ENCODE results near the gene SPNS2. TPM values are rescaled to one million over a fixed set of nuclear protein-coding genes. Genes with fewer than 3 reads are reported as not detected.

SPNS2 gene
- total RNA-seq, 2 experiments from 2014 or later = 0.33 to 0.53 TPM

DNA sequence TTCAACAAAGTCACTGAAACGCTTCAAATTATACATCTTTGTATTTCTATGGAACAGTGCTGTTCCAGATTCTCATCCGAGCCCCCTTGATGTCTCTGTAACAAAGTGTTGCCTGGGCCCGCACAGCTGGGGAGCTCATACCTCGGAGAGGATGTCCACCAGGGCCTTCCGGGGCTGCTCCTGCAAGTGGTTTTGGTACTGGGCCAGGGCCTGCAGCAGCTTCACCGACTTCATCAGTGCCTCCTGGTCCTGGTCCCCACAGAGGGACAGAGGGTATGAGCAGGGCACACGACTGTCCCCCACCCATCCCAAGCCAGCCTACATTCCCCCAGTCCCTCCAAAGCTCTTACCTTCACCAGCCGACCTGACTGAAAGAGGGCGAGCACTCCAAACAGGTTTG lies 55.0 kb downstream of the SPNS2 start:
- no peak for ATAC-seq (ENCODE audit: poor library complexity)
- peaks cover 0 to 3% of the 10 kb centered on the region in 2 experiments for H3K9me3 ChIP-seq (ENCODE audit: control insufficient read depth in 1 of 2, insufficient read depth in 1 of 2, low read length in 2 of 2)
- TF ChIP-seq, protein P1, sequence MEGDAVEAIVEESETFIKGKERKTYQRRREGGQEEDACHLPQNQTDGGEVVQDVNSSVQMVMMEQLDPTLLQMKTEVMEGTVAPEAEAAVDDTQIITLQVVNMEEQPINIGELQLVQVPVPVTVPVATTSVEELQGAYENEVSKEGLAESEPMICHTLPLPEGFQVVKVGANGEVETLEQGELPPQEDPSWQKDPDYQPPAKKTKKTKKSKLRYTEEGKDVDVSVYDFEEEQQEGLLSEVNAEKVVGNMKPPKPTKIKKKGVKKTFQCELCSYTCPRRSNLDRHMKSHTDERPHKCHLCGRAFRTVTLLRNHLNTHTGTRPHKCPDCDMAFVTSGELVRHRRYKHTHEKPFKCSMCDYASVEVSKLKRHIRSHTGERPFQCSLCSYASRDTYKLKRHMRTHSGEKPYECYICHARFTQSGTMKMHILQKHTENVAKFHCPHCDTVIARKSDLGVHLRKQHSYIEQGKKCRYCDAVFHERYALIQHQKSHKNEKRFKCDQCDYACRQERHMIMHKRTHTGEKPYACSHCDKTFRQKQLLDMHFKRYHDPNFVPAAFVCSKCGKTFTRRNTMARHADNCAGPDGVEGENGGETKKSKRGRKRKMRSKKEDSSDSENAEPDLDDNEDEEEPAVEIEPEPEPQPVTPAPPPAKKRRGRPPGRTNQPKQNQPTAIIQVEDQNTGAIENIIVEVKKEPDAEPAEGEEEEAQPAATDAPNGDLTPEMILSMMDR (IDR thresholded peaks at IDR 0.05) = no peak
- peaks cover 38% of the 10 kb centered on the region for H3K4me1 ChIP-seq (ENCODE audit: insufficient read depth, low read length)
- ChIA-PET CTCF (interaction anchor here (0.9 kb wide), 2 partner anchors 12 to 13 kb away, joined by 3 read pairs; no protein-coding TSS in a partner anchor), POLR2A (interaction anchor here (1.1 kb wide), 1 partner anchor 11 kb away, joined by 3 read pairs; no protein-coding TSS in a partner anchor)
- Mint-ChIP-seq H3K9me3 (no peaks in the 10 kb centered on the region), H3K4me3 (peak overlapping the region; percentile 97), H3K27ac (no peak overlapping the region), H3K27me3 (no peaks in the 10 kb centered on the region), H3K4me1 (ENCODE audit: low read depth) (peaks cover 32% of the 10 kb centered on the region), H3K36me3 (ENCODE audit: low read depth) (peaks cover 50% of the 10 kb centered on the region)
- H3K4me3 ChIP-seq (ENCODE audit: low read length) = peak overlapping the region; percentile 99
- peaks cover 44% of the 10 kb centered on the region for H3K36me3 ChIP-seq (ENCODE audit: insufficient read depth, low read length)
- no peak for DNase-seq
- H3K27ac ChIP-seq (ENCODE audit: low read depth in 1 of 2, low read length in 2 of 2) = no peak overlapping the region
- intact Hi-C loops (cut with DNase I, micrococcal nuclease) = no loop called here
- no peaks in the 10 kb centered on the region for H3K27me3 ChIP-seq (ENCODE audit: control insufficient read depth in 1 of 2, insufficient read depth in 2 of 2, low read length in 2 of 2)

DNA sequence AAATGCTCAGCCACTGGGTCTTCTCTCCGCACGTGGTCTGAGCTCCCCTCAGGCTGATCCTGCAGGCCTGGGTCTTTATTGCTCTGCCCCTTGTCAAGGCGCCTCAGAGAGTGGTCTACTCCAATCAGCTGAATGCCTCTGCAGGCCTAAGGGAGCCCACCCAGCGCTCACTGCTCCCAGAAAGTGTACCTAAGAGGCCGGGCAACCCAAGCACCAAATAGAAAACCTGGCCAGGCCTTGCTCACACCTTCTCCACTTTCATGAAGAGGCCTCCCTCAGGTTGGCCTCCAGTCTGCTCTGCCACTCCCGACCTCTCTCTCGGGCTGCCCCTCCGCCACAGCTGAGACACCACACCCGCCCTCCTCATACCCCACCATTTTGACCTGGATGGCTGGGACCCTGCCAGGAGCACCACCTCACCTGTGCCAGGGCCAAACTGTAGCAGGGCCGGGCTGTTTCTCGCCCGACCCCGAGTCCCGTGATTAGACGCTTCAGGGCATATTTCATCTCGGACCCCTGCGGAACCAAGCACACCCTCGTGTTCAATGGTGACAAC lies 55.8 kb downstream of the SPNS2 start:
- peak overlapping the region; percentile 99 for H3K4me3 ChIP-seq (ENCODE audit: low read length)
- H3K4me1 ChIP-seq (ENCODE audit: insufficient read depth, low read length) = peaks cover 38% of the 10 kb centered on the region
- H3K36me3 Mint-ChIP-seq (ENCODE audit: low read depth) = peaks cover 44% of the 10 kb centered on the region
- ATAC-seq (ENCODE audit: poor library complexity) (no peak), DNase-seq (no peak)
- peaks cover 32% of the 10 kb centered on the region for H3K4me1 Mint-ChIP-seq (ENCODE audit: low read depth)
- intact Hi-C loops (cut with DNase I, micrococcal nuclease) = no loop called here
- no peaks in the 10 kb centered on the region for H3K9me3 Mint-ChIP-seq
- peak overlapping the region; percentile 97 for H3K4me3 Mint-ChIP-seq
- ChIA-PET POLR2A (interaction anchor here (0.6 to 1.7 kb wide), 4 partner anchors 13 to 81 kb away, joined by 3 to 7 read pairs (median 4); partner anchors contain the start of gene SPNS2), CTCF (interaction anchor here (1.1 to 1.3 kb wide), 2 partner anchors 11 to 12 kb away, joined by 3 to 5 read pairs; no protein-coding TSS in a partner anchor)
- H3K27me3 ChIP-seq (ENCODE audit: control insufficient read depth in 1 of 2, insufficient read depth in 2 of 2, low read length in 2 of 2) = no peaks in the 10 kb centered on the region
- H3K27ac Mint-ChIP-seq = peak overlapping the region; percentile 96
- H3K36me3 ChIP-seq (ENCODE audit: insufficient read depth, low read length) = peaks cover 36% of the 10 kb centered on the region
- peak overlapping the region; percentile 82 for H3K27ac ChIP-seq (ENCODE audit: low read depth in 1 of 2, low read length in 2 of 2)
- TF ChIP-seq, protein P1 (IDR thresholded peaks at IDR 0.05) = no peak
- H3K27me3 Mint-ChIP-seq = no peaks in the 10 kb centered on the region
- H3K9me3 ChIP-seq (ENCODE audit: control insufficient read depth in 1 of 2, insufficient read depth in 1 of 2, low read length in 2 of 2) = peaks cover 0 to 3% of the 10 kb centered on the region in 2 experiments

DNA sequence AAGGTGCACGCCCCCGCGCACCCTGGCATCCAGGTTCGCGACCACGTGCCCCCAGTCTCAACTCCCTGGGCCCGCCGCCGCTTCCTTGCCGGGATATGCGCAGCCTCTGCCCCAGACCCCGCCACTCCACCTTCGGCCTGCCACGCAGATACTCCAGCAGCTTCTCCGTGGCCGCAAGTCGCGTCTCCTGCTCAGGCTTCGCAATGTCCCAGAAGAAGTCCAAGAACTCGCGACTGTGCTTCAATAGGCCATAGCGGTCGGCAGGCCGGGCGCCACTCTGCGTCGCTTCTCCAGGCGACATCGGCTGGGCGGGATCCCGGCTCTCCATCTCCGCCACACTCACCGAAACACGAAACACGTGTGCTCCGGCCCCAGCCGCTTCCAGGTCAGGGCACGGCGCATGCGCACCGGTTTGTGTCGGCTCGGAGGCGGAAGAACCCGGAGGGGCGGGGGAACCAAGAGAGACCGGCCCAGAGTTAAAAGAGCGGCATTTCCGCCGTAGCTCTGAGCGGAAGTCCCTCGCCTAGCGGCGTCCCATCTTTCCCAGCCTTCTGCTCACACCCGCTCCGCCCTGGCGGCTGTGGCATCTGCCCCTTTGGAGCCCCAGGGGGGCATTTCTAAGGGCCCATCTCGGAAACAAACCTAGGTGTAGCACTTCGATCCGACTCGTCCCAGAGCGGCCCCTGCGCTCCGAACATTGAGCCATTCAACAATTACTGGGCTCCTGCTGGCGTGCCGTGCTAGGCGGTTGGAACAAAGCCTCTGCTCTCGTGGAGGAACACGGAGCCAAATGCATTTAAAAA lies 56.5 kb downstream of the SPNS2 start, which contains the start of gene MYBBP1A:
Gene MYBBP1A, minus strand, starts transcription at position 388 of the 803 bp plus-strand sequence. Its CDS starts 60 bp downstream, at position 328.
- peak within 1 kb of the TSS; percentile 82 for H3K27ac ChIP-seq (ENCODE audit: low read depth in 1 of 2, low read length in 2 of 2)
- ChIA-PET CTCF (interaction anchor here (1.1 to 1.3 kb wide), 2 partner anchors 10 to 11 kb away, joined by 3 to 5 read pairs; no protein-coding TSS in a partner anchor), POLR2A (interaction anchor here (1.0 to 1.7 kb wide), 8 partner anchors 12 to 412 kb away, joined by 3 to 7 read pairs (median 4); partner anchors contain the start of genes CYB5D2, SPNS2 and ZZEF1)
- peak within 1 kb of the TSS; percentile 99 for H3K4me3 ChIP-seq (ENCODE audit: low read length)
- ATAC-seq (ENCODE audit: poor library complexity) (peak; percentile 95), DNase-seq (peak; percentile 91 to 99 (median 97))
- intact Hi-C loops (cut with DNase I, micrococcal nuclease) = loop anchor here in 1 of 2 experiments (5.0 kb wide), 1 partner anchor 293 kb away; the partner anchor contains the start of gene ANKFY1
- TF ChIP-seq, protein P1 (IDR thresholded peaks at IDR 0.05) = no peak
- H3K36me3 Mint-ChIP-seq (ENCODE audit: low read depth) = peaks cover 39% of the 10 kb centered on the region
- peaks cover 32% of the 10 kb centered on the region for H3K4me1 Mint-ChIP-seq (ENCODE audit: low read depth)
- peak within 1 kb of the TSS; percentile 97 for H3K4me3 Mint-ChIP-seq
- H3K9me3 Mint-ChIP-seq = no peaks in the 10 kb centered on the region
- H3K27me3 ChIP-seq (ENCODE audit: control insufficient read depth in 1 of 2, insufficient read depth in 2 of 2, low read length in 2 of 2) = no peaks in the 10 kb centered on the region
- peaks cover 29% of the 10 kb centered on the region for H3K36me3 ChIP-seq (ENCODE audit: insufficient read depth, low read length)
- no peaks in the 10 kb centered on the region for H3K27me3 Mint-ChIP-seq
- peak within 1 kb of the TSS; percentile 96 for H3K27ac Mint-ChIP-seq
- peaks cover 38% of the 10 kb centered on the region for H3K4me1 ChIP-seq (ENCODE audit: insufficient read depth, low read length)
- peaks cover 0 to 3% of the 10 kb centered on the region in 2 experiments for H3K9me3 ChIP-seq (ENCODE audit: control insufficient read depth in 1 of 2, insufficient read depth in 1 of 2, low read length in 2 of 2)

Data from CD4-positive, alpha-beta T cell (primary cell).